Keratinocyte (primary cell): ENCODE results near the gene RALY.

Experiments used
- CTCF ChIP-seq, 3 experiments: IDR thresholded peaks in 1 of 3; conservative IDR thresholded peaks in 1 of 3; optimal IDR thresholded peaks in 1 of 3; 2 replicates in 2 of 3; 3 replicates in 1 of 3; pipeline versions ENCODE3 to v1.5.1; 2011; ENCODE audit warnings: low read length in 3 of 3, mild to moderate bottlenecking in 3 of 3, moderate library complexity in 2 of 3, control low read depth in 1 of 3, inconsistent platforms in 1 of 3; ENCODE audit not compliant: insufficient read depth in 2 of 3; ENCODE audit errors: extremely low read depth in 1 of 3
- EZH2 ChIP-seq: IDR thresholded peaks from one replicate; pipeline ENCODE4 v1.6.1; 2012; ENCODE audit warnings: inconsistent platforms, mild to moderate bottlenecking, low read length, moderate library complexity

DNA sequence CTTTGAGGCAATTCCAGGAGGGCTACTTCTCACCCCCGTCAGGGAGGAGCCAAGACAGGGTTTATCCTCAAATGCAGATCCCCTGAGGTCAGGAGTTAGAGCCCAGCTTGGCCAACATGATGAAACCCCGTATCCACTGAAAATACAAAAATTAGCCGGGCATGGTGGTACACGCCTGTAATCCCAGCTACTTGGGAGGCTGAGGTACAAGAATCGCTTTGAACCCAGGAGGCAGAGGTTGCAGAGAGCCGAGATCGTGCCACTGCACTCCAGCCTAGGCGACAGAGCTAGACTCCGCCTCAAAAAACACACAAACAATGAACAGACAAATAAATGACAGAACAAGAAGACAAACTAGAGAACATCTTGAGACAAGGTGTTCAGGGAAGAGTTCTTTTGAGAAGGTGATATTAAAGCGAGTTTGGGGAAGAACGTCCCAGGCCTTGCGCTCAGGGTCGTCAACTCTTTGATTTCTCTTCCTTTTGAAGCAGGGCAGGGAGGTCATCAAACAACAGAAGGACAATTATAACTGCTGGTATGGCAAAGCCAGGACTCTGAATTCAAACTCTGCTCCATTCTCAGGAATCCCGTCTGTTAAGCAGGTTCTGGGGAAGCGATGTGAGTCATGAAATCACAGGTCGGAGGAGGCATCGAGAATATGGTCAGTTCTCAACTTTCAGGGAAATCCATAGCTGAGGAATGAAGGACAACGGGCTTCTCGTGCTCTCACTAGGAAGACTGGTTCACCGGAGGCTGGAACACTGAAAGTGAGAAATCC, 1.4 kb upstream of the RALY start:
- TF ChIP-seq CTCF (optimal IDR thresholded peaks at IDR 0.05 in 1 of 3, IDR thresholded peaks at IDR 0.05 in 1 of 3, conservative IDR thresholded peaks at IDR 0.05 in 1 of 3; ENCODE audit: extremely low read depth in 1 of 3, insufficient read depth in 2 of 3, low read length in 3 of 3) = no peak
- no peak for TF ChIP-seq EZH2
